Measurements from ENCODE around the gene EIF5AL1.

DNA sequence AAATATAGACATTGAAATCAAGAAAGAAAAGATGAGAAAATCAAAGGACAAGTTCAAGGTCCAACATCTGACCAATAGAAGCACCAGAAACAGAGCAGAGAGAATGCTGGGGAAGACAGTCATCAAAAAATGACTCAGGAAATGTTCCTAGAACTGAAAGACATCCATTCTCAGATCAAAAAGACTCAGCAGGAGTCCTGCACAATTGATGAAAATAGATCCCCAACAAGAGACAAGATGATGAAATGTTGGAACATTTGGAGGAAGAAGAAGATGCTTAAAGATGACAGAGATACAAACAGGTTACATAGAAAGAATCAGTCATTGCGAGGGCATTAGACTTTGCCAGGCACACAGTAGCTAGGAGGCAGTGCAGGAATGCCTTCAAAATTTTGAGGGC is 30.0 kb upstream of the EIF5AL1 start:
- TF ChIP-seq EP300 (IDR thresholded peaks at IDR 0.05) (no peak), CTCF (IDR thresholded peaks at IDR 0.05) (no peak)

All from tibial nerve (tissue), 4 donors.